GM19025 (cell line): ENCODE measurements around the gene AVPI1.
"Not testable (repeated sequence)": the region's sequence is repeated elsewhere in the genome, so short reads cannot be mapped to it uniquely, and the experiment has no call there.

ENCODE experiments used
- ATAC-seq: cut with Tn5 transposase; IDR thresholded peaks from one replicate; pipeline ENCODE4 v1.9.1; 2021; ENCODE audit warnings: mild to moderate bottlenecking, low read depth, moderate library complexity; ENCODE audit not compliant: unreplicated experiment

AVPI1 gene

DNA sequence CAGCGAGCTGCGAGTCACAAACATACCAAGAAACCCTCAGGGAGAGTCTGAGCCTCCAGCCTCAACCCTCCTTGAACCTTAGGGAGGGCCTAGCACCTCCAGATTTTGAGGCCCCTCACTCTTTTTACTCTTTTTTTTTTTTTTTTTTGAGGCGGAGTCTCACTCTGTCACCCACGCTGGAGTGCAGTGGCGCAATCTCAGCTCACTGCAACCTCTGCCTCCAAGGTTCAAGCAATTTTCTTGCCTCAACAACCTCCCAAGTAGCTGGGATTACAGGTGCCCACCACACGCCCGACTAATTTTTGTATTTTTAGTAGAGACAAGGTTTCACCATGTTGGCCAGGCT, 2.7 kb downstream of the AVPI1 start:
- ATAC-seq: not testable (repeated sequence)

DNA sequence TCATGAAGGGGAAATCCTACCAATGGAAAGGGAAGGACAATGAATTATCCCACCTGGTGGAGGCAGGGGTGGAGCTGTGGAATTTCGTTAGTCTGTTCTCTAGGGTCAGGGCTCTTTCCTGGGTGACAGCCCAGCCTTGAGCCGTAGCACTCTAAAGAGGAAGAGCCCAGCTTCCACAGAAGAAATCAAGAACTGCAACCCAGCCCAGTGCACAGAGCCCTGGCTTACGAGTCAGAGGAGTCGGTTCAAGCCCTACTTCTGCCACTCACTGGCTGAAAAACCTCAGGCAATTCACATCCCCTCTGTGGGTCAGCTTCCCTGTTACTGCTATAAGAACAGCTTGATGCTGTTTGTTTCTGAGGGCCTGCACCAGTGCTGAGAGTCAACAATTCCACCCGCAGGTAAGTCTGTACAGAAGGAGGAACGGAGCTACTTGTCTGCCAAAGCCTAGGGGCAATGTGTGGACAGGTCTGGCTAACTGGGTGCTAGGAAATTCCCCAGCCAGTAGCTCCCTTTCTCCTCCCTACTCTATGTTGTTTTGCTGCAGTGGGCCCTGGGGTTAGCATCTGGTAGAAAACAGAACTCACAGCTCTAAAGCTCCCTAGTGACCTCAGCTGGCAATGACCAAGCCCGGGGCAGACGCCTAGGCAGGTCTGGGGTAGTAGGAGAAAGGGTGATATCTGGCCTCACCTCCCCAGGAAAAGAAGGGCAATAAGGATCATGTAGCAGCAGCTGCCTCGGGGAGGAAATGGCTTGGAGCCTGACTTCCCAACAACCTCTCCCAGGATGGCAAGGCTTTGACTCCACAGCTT, 3.3 kb downstream of the AVPI1 start:
- ATAC-seq: no peak

DNA sequence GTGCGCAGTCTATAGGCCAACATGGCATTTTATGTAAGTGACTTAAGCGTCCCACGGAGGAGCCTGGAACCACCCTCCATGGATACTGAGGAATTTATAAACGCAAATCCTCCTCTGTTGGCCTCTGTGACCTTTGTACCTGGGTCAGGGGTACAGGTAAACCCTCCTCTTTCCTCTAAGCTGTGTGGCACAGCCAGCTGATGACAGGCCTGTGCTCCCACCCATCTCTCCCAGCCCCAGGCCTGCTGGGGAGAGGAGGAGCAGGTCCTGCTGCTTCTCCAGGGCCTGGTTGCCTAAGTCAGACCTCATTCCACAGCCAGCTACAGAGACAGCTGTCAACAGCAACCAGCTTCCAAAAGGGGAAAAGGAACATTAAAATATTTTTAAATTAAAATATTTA, 5.0 kb downstream of the AVPI1 start:
- no peak for ATAC-seq

DNA sequence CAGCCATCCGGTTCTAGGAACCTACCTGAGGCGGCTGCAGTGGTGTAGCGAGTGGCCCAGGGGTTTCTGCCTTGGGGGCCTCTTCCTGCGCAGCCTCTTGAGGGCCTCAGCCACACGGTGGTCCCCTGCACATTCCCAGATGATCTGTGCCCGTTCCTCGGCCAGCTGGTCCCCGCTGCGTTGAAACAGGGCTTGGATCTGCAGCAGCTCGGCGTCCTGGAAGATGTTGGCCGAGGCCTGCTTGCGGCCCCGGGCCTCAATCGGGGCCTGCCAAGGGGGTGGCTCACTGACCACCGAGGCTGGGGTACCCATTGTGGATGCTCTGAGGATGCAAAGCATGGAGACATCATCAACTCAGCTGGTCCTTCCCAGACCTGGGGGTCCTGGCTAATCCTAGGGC, 7.4 kb downstream of the AVPI1 start:
- no peak for ATAC-seq

DNA sequence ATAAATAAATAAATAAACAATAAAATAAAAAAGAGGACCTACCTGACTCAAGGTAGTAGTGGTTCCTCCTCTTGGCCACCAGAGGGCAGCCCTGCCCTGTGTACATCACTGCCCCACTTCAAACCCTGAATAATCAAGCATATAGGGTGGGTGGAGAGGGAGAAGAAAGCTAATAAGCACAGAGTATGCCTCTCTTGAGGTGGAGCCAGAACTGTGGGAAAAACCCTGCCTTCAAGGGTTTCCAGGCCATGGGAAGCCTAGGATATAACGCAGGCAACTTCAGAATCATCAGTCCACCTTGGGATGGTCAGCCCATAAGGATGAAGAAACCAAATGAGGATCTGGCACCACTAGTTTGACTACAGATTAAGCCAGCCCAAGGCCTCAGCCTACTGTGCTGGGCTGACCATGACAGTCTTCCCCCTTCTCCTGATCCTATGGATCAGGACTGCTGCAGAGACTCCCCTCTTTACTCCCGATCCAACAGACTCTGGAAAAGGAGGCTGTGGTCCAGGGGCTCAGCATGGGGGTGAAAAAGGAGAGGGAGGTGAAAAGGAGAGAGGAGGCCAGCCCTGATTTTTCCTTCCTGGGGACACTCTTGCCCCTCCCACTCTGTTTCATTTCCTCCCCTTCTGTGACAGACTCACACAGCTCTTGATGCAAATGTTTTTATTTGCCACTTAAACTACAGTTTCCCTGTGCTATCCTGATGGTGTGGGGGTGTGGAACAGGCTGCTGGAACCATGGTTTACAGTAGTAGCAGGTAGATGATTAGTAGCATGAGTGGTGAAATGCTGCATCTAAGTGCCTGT, 10.1 kb downstream of the AVPI1 start:
- ATAC-seq: peak; percentile 43

DNA sequence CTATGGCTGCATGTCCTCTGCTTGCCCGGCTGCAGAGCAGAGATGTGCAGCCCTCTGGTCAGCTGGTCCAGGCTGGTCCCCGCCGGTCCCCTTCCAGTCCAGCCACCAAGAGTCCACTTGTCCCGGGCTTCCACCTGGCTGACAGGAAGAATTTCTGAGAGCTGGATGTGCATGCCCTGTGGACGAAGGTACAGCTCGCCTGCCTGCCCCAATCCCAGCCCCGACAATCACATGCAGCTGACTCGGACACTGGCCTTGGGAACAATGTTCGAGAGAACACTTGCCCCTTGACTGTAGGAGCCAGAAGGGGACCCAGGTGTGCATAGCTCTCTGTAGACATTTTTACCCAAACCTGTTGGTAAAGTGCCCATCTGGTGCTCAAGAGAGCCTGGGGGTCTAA, 11.8 kb downstream of the AVPI1 start:
- no peak for ATAC-seq

DNA sequence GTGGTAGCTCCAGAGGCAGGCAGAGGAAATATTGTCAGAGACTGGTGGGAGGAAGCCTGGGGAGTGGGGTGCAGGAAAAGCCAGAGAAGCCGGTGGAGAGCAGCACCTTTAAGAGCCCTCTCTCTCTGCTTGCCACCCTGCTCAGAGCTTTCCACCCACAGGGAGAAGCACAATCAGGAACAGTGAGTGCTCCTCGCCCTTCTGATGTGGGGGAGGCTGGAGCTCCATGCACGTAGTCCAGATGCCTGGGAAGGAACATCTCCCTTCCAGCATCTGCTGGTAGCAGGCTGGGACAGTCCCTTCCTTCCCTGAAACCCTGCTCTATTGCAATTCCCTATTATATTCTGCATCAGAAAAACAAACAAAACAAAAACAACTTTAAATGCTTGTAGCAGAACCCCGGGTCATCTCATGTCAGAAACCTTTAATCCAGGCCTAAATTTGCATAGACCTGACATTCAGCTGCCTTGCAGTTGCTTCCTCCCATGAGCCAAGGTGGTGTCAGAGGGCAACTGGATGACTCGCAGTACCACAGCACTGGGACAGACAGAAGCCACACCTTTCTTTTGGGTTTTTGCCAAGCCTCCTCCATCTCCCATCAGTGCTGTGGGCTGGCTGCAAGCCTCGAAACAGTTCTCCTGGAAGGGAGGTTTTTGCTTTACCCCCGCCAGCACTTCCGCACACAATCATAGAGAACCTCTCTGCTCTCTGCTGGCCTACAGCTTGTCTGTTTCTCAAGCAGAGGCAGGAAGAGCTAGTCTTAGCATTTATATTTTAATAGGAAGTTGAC, 13.1 kb downstream of the AVPI1 start:
- ATAC-seq: no peak

DNA sequence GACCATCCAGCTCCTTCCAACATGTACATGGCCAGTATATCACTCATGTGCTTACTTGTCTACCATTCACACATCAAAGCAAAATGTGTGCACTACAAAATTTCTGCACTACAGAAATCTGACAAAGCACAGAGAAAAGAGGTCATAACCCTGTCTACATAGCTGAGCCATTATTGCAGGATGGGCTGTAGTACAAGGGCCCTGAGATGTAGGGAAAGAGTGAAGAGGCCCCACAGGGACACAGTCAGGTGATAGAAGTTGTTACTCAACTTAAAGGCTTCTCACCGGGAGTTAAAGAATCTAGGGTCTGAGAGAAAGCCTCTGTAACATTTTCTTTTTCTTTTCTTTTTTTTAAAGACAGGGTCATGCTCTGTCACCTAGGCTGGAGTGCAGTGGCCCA, 17.5 kb downstream of the AVPI1 start:
- ATAC-seq: no peak

DNA sequence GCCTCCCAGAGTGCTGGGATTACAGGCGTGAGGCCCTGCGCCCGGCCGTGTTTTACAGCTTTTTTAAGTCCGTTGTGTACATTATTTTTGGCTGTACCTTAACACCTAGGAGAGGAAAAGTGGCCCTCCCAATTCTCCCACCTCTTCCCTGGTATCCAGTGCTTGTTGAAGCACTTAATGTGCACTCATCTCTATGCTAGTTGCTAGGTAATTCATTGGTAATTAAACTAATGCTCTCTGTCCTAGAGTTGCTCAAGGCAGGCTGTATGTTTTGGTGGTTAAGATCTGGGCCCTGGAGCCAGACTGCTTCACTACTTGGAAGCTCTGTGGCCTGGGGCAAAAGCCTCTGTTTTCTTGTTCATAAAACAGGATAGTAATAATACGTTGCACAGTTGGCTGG, 19.6 kb downstream of the AVPI1 start:
- no peak for ATAC-seq

DNA sequence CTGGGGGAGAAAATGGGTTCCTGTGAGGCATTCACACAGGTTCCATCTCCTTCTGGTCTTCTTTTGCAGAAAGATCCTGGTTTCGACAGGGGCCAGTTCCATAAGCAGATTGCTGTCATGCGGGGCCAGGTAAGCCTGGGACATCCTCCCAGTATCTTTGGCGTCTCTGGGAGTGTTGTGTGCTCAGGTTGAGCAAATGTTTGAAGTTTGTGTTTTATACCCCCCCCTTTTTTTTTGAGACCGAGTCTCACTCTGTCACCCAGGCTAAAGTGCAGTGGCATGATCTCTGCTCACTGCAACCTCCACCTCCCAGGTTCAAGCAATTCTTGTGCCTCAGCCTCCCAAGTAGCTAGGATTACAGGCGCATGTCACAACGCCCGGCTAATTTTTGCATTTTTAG, 20.0 kb downstream of the AVPI1 start:
- no peak for ATAC-seq

DNA sequence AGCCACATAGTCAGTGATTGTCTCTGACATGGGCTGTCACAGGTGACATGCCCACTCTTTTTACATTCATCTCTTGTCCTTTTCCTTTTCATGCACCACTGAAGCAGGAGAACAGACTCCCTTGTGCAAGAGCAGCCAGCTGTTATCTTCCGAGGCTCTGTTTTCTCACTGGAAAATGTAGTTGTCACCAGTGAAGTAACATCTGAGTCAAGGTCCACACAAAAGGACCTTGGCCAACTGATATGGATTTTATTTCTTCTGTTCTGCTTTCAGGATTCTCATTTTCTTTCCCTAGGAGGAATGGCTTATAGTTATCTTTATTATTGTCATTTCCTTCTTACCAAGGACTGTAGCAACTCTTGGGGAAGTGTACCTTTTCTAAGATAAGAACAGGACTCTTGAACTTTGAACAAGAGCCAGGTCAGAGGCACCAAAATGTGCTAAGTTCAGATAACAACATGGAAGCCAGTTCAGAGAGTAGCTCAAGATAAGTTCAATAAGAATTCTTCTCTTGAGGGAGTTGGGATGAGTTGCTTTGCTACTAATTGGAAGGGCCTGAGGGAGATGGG, 22.7 kb downstream of the AVPI1 start:
- ATAC-seq: no peak

DNA sequence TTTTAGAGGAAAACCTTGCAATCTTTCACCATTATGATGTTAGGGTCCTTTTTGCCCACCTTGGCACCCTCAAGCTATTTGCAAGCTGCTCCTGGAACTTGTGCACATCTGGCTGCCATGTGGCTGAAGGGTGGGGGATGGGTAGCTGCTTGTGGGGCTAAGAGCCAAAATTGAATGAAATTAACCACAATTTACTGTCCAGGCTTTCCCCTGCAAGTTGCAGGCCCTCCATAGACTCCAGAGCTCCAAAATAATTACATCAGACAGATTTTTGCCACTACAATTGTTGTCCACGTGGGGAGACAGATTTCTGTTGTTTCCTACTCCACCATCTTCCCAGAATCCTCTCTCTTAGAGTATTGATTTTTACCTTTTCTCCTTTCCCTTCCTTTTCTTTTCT, 27.5 kb downstream of the AVPI1 start:
- ATAC-seq: no peak

DNA sequence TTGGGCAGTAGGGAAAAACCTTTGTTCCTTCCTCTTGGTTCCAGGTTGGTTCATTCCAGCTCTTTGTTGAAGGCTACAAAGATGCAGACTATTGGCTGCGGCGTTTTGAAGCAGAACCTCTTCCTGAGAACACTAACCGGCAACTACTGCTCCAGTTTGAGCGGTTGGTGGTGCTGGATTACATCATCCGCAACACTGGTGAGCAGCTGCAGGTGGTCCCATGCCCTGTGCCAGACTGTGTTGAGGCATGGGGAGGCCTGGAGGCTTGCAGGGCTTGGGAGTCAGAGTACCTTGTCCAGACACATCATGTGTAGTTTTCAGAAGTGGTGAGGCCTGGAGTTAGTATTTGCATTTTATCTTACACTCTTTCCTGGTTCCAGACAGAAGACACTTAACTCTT, 30.3 kb downstream of the AVPI1 start:
- ATAC-seq: no peak

DNA sequence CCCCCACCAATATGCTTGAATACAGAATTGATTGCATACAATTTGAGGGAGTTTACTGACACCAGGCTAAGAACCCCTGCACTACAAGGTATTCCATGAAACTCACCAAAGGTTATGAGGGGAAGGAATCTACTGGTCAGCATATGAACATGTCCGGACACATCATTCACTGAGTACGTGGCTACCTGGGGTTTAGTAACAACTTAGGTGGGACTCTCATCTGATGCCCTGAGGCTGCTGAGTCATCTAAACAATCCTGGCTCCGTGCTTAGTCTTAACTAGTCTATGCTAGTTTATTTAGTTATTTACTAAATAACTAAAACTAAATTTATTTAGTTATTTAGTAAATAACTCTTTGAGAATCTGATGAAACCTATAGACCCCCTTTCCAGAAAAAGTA, 35.3 kb downstream of the AVPI1 start:
- ATAC-seq: no peak

DNA sequence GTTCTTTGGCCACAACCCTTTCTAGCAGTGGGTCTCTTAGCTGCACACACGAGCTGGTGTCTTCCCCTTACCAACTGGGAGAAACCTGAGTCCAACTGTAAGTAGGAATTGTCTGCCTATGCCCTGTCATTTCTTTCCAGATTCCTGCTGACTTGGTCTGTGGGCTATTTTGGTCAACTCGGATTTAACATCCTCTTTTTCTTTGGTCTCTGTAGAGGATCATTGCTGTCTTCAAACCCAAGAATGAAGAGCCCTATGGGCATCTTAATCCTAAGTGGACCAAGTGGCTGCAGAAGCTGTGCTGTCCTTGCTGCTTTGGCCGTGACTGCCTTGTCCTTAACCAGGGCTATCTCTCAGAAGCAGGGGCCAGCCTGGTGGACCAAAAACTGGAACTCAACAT, 36.3 kb downstream of the AVPI1 start:
- no peak for ATAC-seq

DNA sequence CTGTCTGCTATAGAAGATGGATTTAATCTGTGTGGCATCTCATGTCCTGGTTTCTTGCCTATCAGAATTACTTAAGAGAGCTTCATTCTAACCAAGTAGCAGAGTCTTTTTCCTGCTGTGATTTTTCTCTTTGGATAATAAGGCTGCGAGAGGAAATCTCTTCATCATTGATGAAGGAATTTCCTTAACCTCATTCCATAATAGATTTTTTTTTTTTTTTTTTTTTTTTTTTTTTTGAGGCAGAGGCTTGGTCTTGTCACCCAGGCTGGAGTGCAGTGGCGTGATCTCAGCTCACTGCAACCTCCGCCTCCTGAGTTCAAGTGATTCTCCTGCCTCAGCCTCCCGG, 37.7 kb downstream of the AVPI1 start:
- not testable (repeated sequence) for ATAC-seq

DNA sequence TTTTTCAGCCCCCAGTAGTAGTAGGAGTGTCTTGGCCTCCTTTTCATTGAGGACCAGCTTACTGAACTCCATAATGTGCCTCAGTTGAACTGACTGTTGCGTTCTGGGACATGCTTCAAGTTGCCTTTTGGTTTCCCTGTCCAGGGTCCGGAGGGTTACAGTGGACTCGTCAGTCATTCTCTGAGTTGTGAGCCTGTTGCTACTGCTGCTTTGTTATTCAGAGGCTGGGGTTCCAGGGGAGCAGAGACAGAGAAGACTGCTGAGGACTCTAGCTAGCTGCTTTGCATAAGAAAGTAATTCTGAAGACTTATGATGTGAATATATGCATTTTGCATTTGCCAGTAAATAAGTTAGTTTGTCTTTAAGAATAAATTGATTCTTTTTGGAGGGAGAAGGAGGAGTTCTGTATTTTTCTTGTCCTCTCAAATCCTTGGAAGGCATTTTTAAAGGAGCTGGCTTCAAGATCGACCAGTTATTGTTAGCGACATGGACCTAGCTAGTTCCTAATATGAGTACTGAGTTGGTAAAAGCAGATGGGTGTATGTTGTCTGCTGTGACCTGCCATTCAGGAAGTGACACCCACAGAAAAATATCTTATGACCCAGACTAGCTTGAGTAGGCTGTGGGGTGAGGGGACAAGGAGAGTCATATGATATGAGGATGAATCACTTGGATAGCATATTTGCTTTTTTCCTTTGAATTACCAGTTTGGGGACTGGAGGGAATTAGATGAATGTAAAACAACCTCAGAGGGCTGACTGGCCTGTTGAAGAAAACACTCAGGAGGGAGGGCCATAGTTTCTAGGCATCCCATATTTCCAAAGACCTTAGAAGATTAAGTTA, 38.3 kb downstream of the AVPI1 start:
- peak; percentile 93 for ATAC-seq

DNA sequence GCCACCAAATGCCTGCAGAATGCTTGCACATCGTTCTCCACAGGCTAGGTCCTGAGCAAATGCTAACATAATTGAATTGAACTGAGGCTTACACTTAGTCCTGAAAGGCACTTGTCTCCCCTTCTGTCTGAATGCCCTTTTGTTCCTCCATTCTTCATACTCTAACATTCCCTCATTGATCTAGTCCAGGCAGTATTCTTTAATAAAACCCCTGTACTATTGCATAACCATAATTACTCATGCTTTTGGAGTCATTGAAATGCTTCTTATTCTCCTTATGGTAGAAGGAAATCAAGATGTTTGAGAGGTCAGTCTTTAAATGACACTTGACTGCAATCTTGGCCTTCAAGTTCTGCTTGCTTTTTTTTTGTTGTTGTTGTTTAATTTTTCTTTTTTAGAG, 39.5 kb downstream of the AVPI1 start:
- no peak for ATAC-seq

DNA sequence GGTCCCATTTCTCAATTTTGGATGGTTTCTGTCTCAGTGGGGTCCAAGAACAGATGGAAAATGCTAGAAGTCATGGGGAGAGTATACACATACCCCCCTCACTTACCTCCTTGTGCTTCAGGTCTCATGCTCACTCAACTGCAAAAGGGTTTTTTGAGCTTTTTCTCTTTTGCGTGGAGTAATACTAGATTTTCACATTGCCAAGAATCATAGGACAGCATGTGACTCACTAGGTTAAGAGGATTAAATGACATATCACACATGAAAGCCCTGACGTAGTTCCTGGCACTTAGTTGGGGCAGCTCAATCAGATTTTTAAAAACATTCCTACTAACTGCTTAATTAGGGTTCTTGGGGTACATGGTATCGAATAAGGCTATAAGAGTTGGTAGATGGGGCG, 42.1 kb downstream of the AVPI1 start:
- no peak for ATAC-seq

DNA sequence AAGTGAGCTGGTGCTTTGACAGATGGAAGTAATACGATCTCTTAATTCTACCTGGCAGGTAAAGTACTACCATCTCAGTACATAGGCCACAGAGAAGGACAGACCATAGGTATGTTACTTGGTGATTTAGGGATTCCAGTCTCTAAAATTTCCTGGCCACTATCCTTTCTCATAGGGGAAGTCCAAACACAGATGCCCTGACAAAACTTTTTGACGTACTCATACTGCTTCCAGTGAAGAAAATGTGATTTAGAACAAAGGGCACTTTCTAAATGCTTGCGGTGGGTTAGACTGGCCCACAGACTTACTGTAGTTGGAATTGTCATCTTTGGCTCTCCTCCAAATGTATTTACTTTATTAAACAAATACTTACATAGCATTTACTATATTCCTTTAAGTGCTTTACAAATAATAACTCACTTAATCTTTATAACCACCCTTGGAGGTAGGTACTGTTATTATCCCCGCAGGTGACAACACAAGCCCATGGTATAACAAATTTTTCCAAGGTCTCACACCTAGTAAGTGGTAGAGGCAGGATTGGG, 43.5 kb downstream of the AVPI1 start:
- no peak for ATAC-seq
